Motor neuron (in vitro differentiated cells): ENCODE data around the gene ZNF107. TPM values are rescaled to one million over a fixed set of nuclear protein-coding genes. Genes with fewer than 3 reads are reported as not detected.

Experiments
- total RNA-seq, 8 experiments: library from RNA; unstranded; fragments of 300-600 nt; gene quantifications; 2 replicates each; pipeline versions ENCODE4 v1.2.3 to v1.2.4, GENCODE V29; 2022

The ZNF107 gene
- total RNA-seq, 8 experiments from 2014 or later: 3.7 to 11.9 (median 5.4) TPM

Other genes starting within 250 kb of the ZNF107 start
- gene ZNF680, start 103.1 kb upstream of the ZNF107 start, total RNA-seq: 10 to 100 TPM in 6 of 8 experiments, 1 to 10 TPM in 2; 4.1 to 26.2 (median 14.9) TPM
- gene ZNF138, start 128.3 kb downstream of the ZNF107 start, total RNA-seq: 10 to 100 TPM in 7 of 8 experiments, 1 to 10 TPM in 1; 4.6 to 49.2 (median 20.2) TPM
- gene ZNF273, start 237.1 kb downstream of the ZNF107 start, total RNA-seq: 10 to 100 TPM in 2 of 8 experiments, 1 to 10 TPM in 6; 2.2 to 10.7 (median 5.8) TPM